22Rv1 (cell line): ENCODE measurements around the gene KLHL25.

Experiments
- CTCF ChIP-seq: fragments of 450-650 bp; IDR thresholded peaks from 2 replicates; pipeline ENCODE4 v1.5.1; 2017; ENCODE audit warnings: mild to moderate bottlenecking
- ZFX ChIP-seq: fragments of 450-650 bp; IDR thresholded peaks from 2 replicates; pipeline ENCODE4 v1.6.1; 2017; ENCODE audit warnings: antibody characterized with exemption, borderline replicate concordance

DNA sequence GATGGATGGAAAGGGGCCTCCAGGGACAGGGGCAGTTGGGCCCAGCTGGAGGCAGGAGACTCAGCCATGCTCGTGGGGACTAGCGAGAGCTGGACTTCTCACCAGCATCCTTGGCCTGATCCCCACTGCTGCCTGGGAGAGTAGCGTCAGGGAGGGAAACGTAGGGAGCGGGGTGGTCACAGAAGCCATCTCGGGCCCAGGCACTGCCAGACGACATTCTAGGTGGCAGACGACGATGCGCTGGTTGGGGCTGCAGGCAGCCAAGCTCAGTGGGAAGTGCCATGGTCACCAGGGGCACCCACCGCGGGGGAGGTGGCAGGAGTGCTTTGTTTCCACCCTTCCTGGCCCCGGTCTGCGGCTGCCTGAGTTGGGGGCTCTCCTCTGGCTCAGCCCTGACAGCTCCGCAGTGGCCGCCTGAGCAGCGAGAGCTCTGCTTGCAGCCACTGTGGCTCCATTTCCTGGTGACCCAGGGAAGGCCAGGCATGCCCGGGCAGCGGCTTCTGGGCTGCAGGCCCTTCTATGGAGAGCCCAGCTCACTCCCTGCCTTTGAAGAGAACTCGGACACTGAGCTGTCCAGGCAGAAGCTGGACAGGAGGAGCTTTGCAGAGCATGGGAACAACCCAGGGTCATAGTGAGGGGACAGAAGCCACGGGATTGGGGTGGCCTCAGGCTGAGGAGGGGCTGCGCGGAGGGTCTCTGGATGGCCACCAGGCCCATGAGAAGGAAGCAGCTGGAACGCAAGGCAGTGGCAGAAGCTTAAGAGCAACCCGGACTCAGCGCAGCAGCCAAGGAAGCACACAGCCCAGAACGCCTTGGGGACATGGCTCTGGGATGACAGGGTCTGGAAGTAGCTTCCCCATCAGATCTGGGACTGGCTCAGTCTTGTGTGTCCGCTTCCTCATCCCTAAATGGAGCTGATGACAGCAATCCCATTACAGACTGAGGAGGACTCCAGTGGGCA is 30.8 kb downstream of the KLHL25 start:
- TF ChIP-seq CTCF (no peak), ZFX (no peak)
